PC-9 (cell line): ENCODE results near the gene PTPRF. TPM values are rescaled to one million over a fixed set of nuclear protein-coding genes. Genes with fewer than 3 reads are reported as not detected.

Experiments
- BruUV-seq: library from RNA; stranded (reverse); fragments of 400-500 nt; replicated peaks from 2 replicates; lab custom pipeline; 2021; lab: Mats Ljungman, UMichigan
- CTCF ChIA-PET: fragments of 300-600 bp; sonication (Branson Sonifier 250); formaldehyde crosslinking; loops from one replicate; lab custom pipeline; 2022; ENCODE audit warnings: antibody characterized with exemption; lab: Charles Lee
- POLR2A ChIA-PET: fragments of 300-600 bp; sonication (Branson Sonifier 250); formaldehyde crosslinking; loops from one replicate; lab custom pipeline; 2022; ENCODE audit warnings: antibody characterized with exemption; ENCODE audit not compliant: unreplicated experiment; lab: Charles Lee
- DNase-seq, 2 experiments: peaks; one replicate each; pipeline versions ENCODE4 v3.0.0 to v3.0.0-alpha.2; 2015 to 2022; ENCODE audit warnings: mixed read lengths in 1 of 2
- H2AFZ ChIP-seq: fragments of 200-600 bp; sonication (generic); 2 replicates; pipeline ENCODE4 v1.8.1; 2017; ENCODE audit warnings: antibody characterized with exemption
- H3F3A ChIP-seq: fragments of 200-600 bp; sonication (generic); 2 replicates; pipeline ENCODE4 v1.8.1; 2017; ENCODE audit warnings: antibody characterized with exemption, mild to moderate bottlenecking, low read depth; ENCODE audit not compliant: insufficient read depth
- H3K27ac ChIP-seq: fragments of 200-600 bp; sonication (generic); 2 replicates; pipeline ENCODE4 v1.6.1; 2016; ENCODE audit warnings: mixed run types
- H3K27me3 ChIP-seq: fragments of 200-600 bp; sonication (generic); 2 replicates; pipeline ENCODE4 v1.6.1; 2016; ENCODE audit warnings: low read depth, mixed run types; ENCODE audit not compliant: insufficient read depth
- H3K36me3 ChIP-seq: fragments of 200-600 bp; sonication (generic); 2 replicates; pipeline ENCODE4 v1.6.1; 2016; ENCODE audit warnings: low read depth, mixed run types
- H3K4me1 ChIP-seq: fragments of 200-600 bp; sonication (generic); replicated peaks from 2 replicates; pipeline ENCODE4 v1.6.1; 2016; ENCODE audit warnings: mixed run types; ENCODE audit not compliant: insufficient read depth
- H3K4me2 ChIP-seq: fragments of 200-600 bp; sonication (generic); 2 replicates; pipeline ENCODE4 v1.6.1; 2017; ENCODE audit warnings: mixed run types
- H3K4me3 ChIP-seq: fragments of 200-600 bp; sonication (generic); 2 replicates; pipeline ENCODE4 v1.6.1; 2016; ENCODE audit warnings: mixed run types
- H3K79me2 ChIP-seq: fragments of 200-600 bp; sonication (generic); 2 replicates; pipeline ENCODE4 v1.6.1; 2017; ENCODE audit warnings: low read depth, mixed run types
- H3K9me2 ChIP-seq: fragments of 200-600 bp; sonication (generic); 2 replicates; pipeline ENCODE4 v1.8.1; 2017; ENCODE audit warnings: mild to moderate bottlenecking; ENCODE audit not compliant: insufficient read depth
- H3K9me3 ChIP-seq: fragments of 200-600 bp; sonication (generic); 2 replicates; pipeline ENCODE4 v1.8.1; 2016; ENCODE audit warnings: low read depth; ENCODE audit not compliant: insufficient read depth
- H4K20me1 ChIP-seq: fragments of 200-600 bp; sonication (generic); 2 replicates; pipeline ENCODE4 v1.8.1; 2017; ENCODE audit not compliant: insufficient read depth
- EZH2 ChIP-seq: fragments of 200-600 bp; sonication (generic); IDR thresholded peaks from 2 replicates; pipeline ENCODE4 v1.8.0; 2017; ENCODE audit warnings: antibody characterized with exemption, low read depth
- intact Hi-C: fragments of 100-400 bp; cut with micrococcal nuclease; formaldehyde crosslinking; loops from one replicate; pipeline ENCODE4 v1.10.0; 2022; ENCODE audit not compliant: unreplicated experiment
- total RNA-seq: library from RNA; stranded (reverse); gene quantifications from 2 replicates; pipeline ENCODE4 v1.2.3, GENCODE V29; 2021
- TF ChIP-seq, protein P1 (sequence below): fragments of 200-600 bp; sonication (generic); conservative IDR thresholded peaks from 2 replicates; pipeline ENCODE4 v1.6.1; 2017; ENCODE audit warnings: mixed run types, antibody characterized with exemption, mild to moderate bottlenecking, moderate library complexity

The PTPRF gene
- total RNA-seq, 1 experiment from 2014 or later: 359 TPM

DNA sequence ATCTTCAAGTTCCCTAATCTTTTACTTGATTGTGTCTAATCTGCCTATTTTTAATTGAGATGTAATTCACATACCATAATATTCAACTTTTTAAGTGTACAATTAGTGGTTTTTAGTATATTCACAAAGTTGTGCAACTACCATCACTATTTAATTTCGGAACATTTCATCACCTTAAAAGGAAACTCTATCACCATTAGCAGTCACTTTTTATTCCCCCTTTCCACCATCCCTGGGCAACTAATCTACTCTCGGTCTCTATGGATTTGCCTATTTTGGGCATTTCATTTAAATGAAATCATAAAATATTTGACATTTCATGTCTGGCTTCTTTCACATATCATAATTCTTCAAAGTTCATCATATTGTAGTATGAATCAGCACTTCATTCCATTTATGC, 46.3 kb upstream of the PTPRF start:
- BruUV-seq: no TSS peak
- POLR2A ChIA-PET: interaction anchor here (0.6 kb wide), 2 partner anchors 23 to 461 kb away, joined by 3 to 14 read pairs; no protein-coding TSS in a partner anchor

DNA sequence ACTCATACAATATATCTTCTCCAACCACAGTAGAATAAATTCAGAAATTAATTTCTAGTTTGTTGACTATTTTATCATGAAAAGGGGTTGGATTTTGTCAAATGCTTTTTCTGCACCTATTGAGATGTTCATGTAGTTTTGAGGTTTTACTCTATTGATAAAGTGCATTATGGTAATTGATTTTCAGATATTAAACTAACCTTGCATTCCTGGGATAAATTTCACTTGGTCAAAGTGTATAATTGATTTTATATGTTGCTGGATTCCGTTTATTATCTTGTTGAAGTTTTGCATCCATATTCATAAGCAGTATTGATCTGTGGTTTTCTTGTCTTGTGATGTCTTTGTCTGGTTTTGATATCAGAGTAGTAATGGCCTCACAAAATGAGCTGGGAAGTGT, 42.5 kb upstream of the PTPRF start:
- no peaks in the 10 kb centered on the region for H3K4me1 ChIP-seq
- H3K9me3 ChIP-seq: peaks cover 10% of the 10 kb centered on the region; the same call in 1 of the 2 replicates
- no peak for DNase-seq
- H3F3A ChIP-seq: no peaks in the 10 kb centered on the region
- intact Hi-C loops: no loop called here
- no TSS peak for BruUV-seq
- H3K27ac ChIP-seq: no peak overlapping the region
- no peak overlapping the region for H3K4me3 ChIP-seq
- H2AFZ ChIP-seq: no peak overlapping the region
- no peak overlapping the region for H3K4me2 ChIP-seq
- no peaks in the 10 kb centered on the region for H3K79me2 ChIP-seq
- ChIA-PET POLR2A (no interaction called here), CTCF (no interaction called here)
- TF ChIP-seq EZH2: no peak
- TF ChIP-seq, protein P1, sequence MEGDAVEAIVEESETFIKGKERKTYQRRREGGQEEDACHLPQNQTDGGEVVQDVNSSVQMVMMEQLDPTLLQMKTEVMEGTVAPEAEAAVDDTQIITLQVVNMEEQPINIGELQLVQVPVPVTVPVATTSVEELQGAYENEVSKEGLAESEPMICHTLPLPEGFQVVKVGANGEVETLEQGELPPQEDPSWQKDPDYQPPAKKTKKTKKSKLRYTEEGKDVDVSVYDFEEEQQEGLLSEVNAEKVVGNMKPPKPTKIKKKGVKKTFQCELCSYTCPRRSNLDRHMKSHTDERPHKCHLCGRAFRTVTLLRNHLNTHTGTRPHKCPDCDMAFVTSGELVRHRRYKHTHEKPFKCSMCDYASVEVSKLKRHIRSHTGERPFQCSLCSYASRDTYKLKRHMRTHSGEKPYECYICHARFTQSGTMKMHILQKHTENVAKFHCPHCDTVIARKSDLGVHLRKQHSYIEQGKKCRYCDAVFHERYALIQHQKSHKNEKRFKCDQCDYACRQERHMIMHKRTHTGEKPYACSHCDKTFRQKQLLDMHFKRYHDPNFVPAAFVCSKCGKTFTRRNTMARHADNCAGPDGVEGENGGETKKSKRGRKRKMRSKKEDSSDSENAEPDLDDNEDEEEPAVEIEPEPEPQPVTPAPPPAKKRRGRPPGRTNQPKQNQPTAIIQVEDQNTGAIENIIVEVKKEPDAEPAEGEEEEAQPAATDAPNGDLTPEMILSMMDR: no peak
- H3K9me2 ChIP-seq: no peaks in the 10 kb centered on the region
- H4K20me1 ChIP-seq: no peaks in the 10 kb centered on the region
- no peaks in the 10 kb centered on the region for H3K27me3 ChIP-seq
- H3K36me3 ChIP-seq: no peaks in the 10 kb centered on the region

More for the DNA sequence above, 46.3 kb upstream of the PTPRF start:
- Histone ChIP-seq H3F3A (no peaks in the 10 kb centered on the region), H3K4me3 (no peak overlapping the region), H3K79me2 (no peaks in the 10 kb centered on the region), H3K27ac (no peak overlapping the region), H3K9me2 (no peaks in the 10 kb centered on the region), H3K36me3 (no peaks in the 10 kb centered on the region), H2AFZ (no peak overlapping the region), H3K4me2 (no peak overlapping the region), H3K9me3 (peaks cover 3% of the 10 kb centered on the region; the same call in 1 of the 2 replicates), H4K20me1 (no peaks in the 10 kb centered on the region), H3K27me3 (no peaks in the 10 kb centered on the region), H3K4me1 (no peaks in the 10 kb centered on the region)
- CTCF ChIA-PET: interaction anchor here (0.6 kb wide), 1 partner anchor 45 kb away, joined by 3 read pairs; no protein-coding TSS in a partner anchor
- intact Hi-C loops: no loop called here
- no peak for DNase-seq
- TF ChIP-seq, protein P1: no peak
- no peak for TF ChIP-seq EZH2

DNA sequence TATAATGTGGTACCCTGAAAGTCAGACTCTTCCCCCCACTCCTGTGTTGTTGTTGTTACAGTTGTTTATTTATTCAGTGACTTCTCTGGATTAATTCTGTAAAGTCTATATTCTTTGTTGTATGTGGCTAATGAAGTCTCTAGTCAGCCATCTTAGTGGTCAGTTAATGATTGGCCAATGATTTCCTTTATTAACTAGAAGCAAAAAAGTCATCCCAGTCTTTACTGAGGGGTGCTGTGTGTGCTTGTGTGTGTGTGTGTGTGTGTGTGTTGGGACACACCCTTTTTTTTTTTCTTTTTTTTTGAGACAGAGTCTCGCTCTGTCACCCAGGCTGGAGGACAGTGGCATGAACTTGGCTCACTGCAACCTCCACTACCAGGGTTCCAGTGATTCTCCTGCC, 39.6 kb upstream of the PTPRF start:
- H3K36me3 ChIP-seq: no peaks in the 10 kb centered on the region
- intact Hi-C loops: no loop called here
- H3K27ac ChIP-seq: no peak overlapping the region
- no peak overlapping the region for H3K4me3 ChIP-seq
- H3F3A ChIP-seq: no peaks in the 10 kb centered on the region
- H3K27me3 ChIP-seq: no peaks in the 10 kb centered on the region
- ChIA-PET POLR2A (no interaction called here), CTCF (no interaction called here)
- H3K4me2 ChIP-seq: no peak overlapping the region
- peaks cover 4% of the 10 kb centered on the region; the same call in 1 of the 2 replicates for H3K9me2 ChIP-seq
- no peak overlapping the region for H2AFZ ChIP-seq
- H4K20me1 ChIP-seq: no peaks in the 10 kb centered on the region
- DNase-seq: no peak
- TF ChIP-seq, protein P1: no peak
- TF ChIP-seq EZH2: no peak
- no TSS peak for BruUV-seq
- peaks cover 10% of the 10 kb centered on the region; the same call in 1 of the 2 replicates for H3K9me3 ChIP-seq
- H3K79me2 ChIP-seq: no peaks in the 10 kb centered on the region
- 0 out of 2 replicates have a peak, but pooled peaks cover 8% of the 10 kb centered on the region for H3K4me1 ChIP-seq
